ENCODE results near the gene TMEM271.
"Not testable (repeated sequence)": the region's sequence is repeated elsewhere in the genome, so short reads cannot be mapped to it uniquely, and the experiment has no call there.

Gene TMEM271

GRCh38 chr4:568351-568652, 7.8 kb downstream of the TMEM271 start:
- TF ChIP-seq, protein P1, sequence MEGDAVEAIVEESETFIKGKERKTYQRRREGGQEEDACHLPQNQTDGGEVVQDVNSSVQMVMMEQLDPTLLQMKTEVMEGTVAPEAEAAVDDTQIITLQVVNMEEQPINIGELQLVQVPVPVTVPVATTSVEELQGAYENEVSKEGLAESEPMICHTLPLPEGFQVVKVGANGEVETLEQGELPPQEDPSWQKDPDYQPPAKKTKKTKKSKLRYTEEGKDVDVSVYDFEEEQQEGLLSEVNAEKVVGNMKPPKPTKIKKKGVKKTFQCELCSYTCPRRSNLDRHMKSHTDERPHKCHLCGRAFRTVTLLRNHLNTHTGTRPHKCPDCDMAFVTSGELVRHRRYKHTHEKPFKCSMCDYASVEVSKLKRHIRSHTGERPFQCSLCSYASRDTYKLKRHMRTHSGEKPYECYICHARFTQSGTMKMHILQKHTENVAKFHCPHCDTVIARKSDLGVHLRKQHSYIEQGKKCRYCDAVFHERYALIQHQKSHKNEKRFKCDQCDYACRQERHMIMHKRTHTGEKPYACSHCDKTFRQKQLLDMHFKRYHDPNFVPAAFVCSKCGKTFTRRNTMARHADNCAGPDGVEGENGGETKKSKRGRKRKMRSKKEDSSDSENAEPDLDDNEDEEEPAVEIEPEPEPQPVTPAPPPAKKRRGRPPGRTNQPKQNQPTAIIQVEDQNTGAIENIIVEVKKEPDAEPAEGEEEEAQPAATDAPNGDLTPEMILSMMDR (conservative IDR thresholded peaks at IDR 0.05) = no peak
- H3K27ac ChIP-seq = no peak overlapping the region

GRCh38 chr4:567457-568350, 8.4 kb downstream of the TMEM271 start:
- H3K27ac ChIP-seq = no peak overlapping the region
- TF ChIP-seq, protein P1 (conservative IDR thresholded peaks at IDR 0.05) = no peak

DNA sequence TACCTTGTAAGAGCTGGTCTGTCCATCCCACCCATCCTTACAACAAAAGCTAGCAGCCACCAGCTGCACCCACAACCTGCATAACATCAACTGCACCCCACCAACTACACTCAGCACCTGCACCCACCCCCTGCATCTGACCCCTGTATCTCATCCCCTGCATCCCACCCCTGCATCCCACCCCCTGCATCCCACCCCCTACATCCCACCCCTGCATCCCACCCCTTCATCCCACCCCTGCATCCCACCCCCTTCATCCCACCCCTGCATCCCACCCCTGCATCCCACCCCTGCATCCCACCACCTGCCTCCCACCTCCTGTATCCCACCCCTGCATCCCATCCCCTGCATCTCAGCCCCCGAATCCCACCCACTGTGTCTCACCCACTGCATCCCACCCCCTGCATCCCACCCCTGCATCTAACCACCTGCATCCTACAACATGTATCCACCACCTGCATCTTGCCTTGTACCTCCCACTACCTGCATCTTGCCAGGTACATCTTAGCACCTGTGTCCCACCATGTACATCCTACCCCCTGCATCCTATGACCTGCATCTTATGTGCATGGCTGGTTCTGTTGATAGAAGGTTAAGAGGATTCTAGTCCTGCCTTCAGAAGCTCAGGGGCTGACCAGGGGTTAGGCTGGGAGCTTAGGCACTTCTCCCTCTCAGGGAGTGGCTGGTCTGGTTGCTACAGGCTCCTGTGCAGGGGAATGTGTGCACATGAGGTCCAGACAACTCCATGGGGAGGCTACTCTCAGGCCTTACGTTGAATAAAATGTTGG, 9.4 kb downstream of the TMEM271 start:
- TF ChIP-seq, protein P1 (conservative IDR thresholded peaks at IDR 0.05) = no peak

GRCh38 chr4:566035-566434, 10.1 kb downstream of the TMEM271 start:
- H3K27ac ChIP-seq = no peak overlapping the region
- TF ChIP-seq, protein P1 (conservative IDR thresholded peaks at IDR 0.05) = no peak

More for the DNA sequence above, 9.4 kb downstream of the TMEM271 start:
- no peak overlapping the region for H3K27ac ChIP-seq

DNA sequence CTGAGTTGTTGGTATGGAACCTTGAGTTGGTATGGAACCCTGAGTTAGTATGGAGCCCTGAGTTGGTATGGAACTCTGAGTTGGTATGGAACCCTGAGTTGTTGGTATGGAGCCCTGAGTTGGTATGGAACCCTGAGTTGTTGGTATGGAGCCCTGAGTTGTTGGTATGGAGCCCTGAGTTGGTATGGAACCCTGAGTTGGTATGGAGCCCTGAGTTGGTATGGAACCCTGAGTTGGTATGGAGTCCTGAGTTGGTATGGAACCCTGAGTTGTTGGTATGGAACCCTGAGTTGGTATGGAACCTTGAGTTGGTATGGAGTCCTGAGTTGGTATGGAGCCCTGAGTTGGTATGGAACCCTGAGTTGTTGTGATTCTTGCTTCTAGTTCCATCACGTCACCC, 10.5 kb downstream of the TMEM271 start:
- not testable (repeated sequence) for H3K27ac ChIP-seq

DNA sequence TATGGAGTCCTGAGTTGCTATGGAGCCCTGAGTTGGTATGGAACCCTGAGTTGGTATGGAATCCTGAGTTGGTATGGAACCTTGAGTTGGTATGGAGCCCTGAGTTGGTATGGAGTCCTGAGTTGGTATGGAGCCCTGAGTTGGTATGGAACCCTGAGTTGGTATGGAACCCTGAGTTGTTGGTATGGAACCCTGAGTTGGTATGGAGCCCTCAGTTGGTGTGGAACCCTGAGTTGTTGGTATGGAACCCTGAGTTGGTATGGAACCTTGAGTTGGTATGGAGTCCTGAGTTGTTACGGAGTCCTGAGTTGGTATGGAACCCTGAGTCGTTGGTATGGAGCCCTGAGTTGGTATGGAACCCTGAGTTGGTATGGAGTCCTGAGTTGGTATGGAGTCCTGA, 13.6 kb downstream of the TMEM271 start:
- H3K27ac ChIP-seq = not testable (repeated sequence)

DNA sequence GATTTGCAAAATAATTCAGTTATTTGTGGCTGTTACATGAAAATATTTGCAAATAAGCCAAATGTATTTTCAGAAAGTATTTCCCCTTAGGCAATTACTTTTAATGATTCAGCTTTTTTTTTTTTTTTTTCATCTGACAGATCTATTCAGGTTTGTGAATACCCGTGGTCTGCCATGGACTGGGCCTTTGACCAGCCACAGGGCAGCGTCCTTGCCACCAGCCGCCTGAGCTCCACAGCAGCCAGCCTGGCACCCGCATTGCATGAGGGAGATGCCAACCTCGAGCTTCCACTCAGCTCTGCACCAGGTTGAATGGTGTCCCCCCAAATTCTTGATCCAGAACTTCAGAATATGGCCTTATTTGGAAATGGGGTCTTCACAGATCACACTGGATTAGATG, 14.7 kb downstream of the TMEM271 start:
- H3K27ac ChIP-seq = no peak overlapping the region
- TF ChIP-seq, protein P1 (conservative IDR thresholded peaks at IDR 0.05) = no peak

- TF ChIP-seq, protein P1 (conservative IDR thresholded peaks at IDR 0.05) = no peak
- no peak overlapping the region for H3K27ac ChIP-seq
Measured at GRCh38 chr4:560731-561291, 15.3 kb downstream of the TMEM271 start.

All from VCaP (cell line).